ENCODE data around the gene RIN3.
A peak's percentile ranks its signal among the peaks of the same experiment; 100 is the strongest.

The RIN3 gene

DNA sequence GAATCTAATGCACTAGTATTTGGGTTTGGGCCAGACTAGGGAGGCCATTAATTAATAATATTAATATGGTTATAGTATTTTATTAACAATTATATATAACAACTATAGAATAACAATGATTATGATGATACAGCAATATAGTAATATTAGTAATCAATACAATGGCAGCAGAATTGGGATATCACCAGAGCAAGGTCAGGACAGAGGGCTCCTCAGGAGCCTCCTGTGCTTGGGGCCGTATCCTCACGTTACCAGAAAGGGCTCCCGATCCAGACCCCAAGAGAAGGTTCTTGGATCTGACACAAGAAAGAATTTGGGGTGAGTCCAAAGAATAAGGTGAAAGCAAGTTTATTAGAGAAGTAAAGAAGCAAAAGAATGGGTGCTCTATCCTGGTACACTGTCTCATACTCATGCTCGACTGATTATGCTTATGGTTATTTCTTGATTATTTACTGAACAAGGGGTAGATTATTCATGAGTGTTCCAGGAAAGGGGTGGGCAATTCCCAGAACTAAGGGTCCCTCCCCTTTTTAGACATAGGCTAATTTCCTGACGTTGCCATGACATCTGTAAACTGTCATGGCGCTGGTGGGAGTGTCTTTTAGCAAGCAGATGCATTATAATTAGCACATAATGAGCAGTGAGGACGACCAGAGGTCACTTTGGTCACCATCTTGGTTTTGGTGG is 61.6 kb downstream of the RIN3 start:
- DNase-seq (ENCODE audit: low spot score): no peak

DNA sequence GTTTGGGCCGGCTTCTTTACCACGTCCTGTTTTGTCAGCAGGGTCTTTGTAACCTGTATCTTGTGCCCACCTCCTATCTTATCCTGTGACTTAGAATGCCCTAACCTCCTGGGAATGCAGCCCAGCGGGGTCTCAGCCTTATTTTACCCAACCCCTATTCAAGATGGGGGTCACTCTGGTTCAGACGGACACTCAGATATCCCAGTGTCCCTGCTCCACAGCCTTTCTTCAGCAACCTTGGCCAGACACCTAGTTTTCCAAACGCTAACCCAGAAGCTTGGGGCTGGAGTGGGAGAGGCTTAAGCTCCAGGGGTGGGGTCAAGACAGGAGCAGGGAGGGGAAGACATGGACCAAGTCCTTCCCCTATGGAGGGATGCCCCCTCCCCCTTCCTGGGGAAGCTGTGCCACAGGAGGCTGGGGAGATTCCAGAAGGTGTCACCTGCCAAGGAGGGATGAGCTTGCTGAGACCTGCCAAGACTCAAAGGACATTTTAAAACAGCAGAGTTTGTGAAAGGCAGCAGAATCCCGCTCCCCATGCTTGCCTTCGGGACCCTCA is 62.2 kb downstream of the RIN3 start:
- no peak for DNase-seq (ENCODE audit: low spot score)

DNA sequence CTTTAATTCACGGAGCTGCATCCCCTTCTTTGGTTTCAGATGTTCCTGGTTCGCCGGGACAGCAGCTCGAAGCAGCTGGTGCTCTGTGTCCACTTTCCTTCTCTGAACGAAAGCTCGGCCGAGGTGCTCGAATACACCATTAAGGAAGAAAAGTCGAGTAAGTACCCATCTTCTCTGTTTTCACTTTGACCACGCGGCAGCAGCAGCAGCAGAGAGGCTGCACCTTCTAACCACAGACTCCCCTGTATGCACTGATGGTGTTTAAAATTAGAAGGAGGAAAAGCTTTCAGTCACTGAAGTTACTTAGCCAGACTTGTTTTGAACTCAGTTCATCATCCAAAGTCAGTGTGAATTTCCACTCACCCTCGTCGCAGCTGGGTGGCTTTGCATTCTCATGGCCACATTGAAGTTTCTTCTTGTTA is 63.8 kb downstream of the RIN3 start:
- no peak for DNase-seq (ENCODE audit: low spot score)

DNA sequence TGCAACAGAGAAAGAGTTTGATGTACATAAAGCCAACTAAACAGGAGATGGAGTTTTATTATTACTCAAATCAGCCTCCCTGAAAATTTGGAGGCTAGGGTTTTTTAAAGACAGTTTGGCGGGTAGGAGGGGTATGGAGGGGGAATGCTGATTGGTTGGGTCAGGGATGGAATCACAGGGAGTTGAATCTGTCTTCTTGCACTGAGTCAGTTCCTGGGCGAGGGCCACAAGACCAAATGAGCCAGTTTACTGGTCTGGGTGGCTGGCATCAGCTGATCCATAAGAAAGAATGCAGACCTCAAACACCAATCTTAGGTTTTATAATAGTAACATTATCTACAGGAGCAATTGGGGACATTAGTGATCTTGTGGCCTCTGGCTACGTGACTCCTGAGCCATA is 64.9 kb downstream of the RIN3 start:
- DNase-seq (ENCODE audit: low spot score): no peak

DNA sequence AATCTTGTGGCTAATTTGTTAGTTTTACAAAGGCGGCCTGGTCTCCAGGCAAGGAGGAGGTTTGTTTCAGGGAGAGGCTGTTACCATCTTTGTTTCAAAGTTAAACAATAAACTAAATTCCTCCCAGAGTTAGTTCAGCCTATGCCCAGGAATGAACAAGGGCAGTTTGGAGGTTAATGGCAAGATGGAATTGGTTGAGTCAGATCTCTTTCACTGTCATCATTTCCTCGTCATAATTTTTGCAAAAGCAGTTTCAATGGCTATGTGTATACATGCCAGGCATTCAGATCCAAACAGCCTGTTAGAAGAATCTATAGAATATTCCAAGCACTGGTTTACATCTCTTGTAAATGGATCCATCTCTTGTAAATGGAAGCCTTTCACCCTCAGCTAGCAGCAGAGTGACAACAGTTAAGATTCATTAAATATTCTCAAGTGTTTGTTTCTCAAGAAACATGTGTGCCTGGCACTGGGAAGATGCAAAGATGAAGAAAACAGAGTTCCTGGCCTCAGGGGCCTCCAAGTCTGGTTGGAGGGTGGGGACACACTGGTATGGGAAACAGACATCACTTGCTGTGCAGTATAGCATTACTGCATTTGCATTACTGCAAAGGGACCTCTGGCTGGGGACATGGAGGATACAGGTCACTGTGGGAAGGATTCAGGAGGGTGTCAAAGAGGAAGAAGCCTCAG is 65.8 kb downstream of the RIN3 start:
- DNase-seq (ENCODE audit: low spot score): no peak

DNA sequence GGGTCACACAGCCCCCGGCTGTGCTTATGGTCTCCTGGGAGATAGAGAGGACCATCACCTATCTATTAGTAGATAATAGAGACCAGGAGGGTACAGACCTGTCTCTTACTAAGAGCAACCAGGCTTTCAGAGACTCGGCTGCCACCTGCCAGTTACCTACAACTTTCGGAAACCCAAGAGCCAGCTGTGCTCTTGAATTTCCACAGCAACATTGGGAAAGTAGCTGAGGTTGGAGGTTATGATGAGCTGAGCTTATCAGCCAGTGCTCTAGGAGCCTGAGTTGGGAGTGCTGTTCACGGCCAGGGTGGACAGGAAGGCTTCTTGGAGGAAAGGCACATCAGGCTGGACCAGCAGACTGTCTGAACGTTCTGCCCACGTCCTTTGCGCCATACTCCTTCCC is 67.6 kb downstream of the RIN3 start:
- DNase-seq (ENCODE audit: low spot score): no peak

DNA sequence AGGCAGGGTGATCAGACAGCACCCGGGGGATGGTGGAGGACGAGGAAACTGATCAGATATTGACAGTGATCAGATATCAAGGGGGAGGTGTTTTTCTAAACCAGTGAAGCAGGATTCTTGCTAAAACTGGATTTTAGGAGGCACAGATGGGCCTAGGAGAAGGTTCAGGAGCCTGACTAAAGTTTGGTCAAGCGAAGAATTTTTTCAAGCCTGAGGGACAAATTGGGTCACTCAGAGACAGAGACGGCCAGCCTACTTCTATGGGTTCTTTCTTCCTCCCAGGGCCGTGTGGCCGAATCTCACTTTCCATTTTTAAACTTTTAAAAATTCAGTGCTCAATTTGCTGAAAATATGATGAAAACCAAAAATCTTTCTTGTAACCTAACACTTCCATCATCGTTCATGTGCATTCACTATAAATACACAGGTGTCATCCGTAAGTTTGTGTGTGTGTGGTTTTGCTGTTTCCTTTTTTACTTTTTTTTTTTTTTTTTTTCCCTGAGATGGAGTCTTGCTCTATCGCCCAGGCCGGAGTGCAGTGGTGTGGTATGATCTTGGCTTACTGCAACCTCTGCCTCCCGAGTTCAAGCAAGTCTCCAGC is 68.5 kb downstream of the RIN3 start:
- DNase-seq (ENCODE audit: low spot score): no peak

DNA sequence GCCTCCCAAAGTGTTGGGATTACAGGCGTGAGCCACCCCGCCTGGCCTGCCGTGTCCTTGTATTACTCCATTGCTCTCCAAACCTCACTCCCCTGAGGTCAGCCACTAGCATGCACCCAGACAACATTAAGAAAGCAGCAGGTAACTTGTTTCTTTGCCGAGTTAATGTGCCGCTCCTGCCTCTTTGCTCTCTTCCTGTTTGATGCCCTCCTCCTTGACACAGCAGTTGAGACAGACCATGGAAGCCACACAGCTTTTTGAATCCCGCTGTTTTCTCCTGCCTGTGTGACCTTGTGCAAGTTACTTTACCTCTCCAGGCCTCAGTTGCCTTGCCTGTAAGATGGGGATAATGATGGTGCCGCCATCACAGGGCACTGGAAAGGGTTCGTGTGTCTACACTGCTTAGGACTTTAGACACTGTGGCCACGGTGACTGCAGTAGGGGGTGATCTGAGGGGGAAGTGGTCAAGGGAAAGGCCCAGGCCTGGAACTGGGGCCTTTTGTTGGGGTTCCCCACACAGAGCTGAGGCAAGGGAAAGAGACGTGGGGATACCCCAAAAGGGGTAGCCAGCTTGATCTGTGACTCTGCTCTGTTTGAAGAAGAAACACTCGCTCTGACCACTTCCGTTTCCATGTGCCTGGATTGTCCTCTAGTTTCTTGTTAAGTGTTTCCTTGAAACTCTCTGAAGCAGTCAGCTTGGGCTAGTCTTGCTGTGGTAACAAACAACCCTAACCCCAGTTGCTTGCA is 69.3 kb downstream of the RIN3 start:
- no peak for DNase-seq (ENCODE audit: low spot score)

DNA sequence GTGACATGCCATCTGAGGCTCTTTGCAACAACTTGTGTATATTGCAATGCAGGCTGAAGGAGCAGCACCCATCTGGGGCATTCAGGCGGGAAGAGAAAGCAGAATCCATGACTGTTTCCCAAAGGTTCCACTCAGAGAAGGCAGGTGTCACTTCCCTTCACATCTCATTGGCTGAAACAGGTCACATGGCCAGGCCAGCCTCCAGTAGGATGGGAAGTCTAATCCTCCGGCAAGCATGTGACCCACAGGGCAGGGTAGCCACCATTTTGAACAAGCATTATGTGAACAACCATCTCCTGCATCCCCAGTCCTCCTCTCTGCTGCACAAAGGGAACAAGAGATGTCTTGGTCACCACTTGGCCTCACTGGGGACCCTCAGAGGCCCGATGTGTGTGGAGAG is 70.6 kb downstream of the RIN3 start:
- no peak for DNase-seq (ENCODE audit: low spot score)

DNA sequence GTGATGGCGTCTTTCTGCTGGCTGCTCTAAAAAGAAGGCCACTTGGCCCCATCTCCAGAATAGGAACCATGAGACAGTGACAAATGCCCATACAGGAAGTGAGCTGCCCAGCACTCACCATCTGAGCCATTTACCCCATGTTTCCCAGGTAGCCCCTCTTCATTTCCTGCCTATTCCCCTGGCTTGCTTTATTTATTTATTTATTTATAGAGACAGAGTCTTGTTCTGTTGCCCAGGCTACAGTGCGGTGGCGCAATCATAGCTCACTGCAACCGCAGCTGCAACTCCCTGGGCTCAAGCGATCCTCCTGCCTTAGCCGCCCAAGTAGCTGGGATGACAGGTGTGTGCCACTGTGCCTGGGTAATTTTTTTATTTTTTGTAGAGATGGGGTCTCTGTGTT is 71.2 kb downstream of the RIN3 start:
- no peak for DNase-seq (ENCODE audit: low spot score)

DNA sequence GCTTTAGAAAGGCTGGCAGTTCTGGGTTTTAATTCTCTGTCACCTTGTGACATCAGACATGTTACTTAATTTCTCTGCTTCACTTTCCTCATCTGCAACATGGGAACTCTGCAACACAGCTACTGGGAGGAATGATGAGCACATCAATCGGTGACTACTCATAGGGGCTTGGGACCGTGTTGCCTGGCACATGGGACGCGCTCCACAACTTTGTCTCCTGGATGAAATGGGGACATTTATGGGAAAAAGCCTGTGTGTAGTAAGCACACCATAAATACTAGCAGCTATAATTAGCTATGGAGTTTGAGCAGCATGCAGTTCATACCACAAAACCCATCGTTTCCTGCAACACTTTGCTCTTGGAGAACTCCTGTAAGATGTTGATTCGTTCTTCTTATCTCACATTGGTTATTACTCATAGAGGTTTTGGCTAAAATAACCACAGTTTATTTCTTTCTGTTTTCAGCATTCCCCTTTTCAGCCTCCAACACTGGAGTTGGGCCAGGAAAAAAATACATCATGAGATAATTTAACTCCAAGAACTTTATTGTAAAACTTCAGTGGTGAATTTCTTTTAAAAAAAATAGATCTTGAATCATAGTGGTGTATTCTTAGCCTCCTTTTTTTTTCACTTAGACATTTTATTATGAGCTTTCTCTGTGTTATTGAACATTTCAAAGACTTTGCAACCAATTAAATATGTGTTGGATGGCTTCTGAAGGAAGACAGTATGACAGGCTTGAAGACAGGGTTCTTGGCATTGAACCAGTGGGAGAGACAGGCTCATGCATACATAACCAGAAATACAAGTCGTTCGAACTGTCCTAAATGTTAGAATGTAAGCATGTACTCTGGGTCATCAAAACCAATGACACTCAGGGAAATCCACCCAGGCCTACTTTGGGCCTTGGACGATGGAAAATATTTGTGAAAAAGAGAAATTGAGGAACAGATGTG is 72.7 kb downstream of the RIN3 start:
- DNase-seq (ENCODE audit: low spot score): no peak

DNA sequence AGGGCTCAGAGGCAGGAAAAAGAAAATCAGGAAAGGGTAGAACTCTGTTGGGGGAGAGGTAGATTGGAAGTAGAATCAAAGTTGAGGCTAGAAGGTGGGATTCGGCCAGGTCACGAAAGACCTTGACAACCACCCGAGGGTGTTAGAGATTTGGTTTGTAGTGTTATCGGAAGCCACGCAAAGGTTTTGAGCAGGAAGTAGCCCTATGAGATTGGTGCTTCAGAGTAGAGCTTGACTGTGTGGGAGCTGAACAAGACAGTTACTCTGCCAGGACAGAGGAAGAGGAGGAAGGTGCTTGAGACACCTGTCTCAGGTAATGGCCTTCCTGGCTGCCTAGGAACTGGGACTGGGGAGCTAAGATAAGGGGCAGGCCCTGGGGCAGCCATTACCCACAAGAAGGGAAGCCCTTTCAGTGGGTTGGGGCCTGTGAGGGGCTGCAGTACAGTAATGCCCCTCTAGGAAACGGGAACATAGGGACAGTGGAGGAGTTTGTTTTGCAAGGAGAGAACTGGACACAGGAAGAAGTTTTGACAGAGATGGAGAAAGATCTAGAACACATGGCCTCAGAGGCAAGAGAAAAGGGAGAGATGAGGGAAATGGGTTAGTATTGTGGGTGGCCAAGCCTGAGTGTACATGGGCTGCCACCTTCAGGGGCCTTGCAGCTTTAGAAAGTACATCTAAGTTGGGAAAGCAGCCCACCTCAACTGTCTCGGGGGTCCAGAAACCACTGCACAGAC is 73.5 kb downstream of the RIN3 start:
- DNase-seq (ENCODE audit: low spot score): no peak

DNA sequence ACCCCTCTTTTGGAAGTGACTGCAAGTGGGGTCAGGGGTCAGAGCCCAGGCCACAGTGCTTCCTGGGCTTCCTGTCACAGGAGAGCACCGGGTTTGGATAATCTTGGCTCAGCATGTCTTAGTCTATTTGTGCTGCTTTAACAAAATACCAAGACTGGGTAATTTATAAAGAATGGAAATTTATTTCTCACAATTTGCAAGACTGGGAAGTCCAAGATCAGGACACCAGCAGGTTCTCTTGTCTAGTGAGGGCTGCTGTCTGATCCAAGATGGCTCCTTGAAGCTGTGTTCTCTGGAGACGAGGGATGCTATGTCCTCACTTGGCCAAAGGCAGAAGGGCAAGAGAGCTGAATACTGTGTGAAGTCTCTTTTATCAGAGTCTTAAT is 74.1 kb downstream of the RIN3 start:
- no peak for DNase-seq (ENCODE audit: low spot score)

DNA sequence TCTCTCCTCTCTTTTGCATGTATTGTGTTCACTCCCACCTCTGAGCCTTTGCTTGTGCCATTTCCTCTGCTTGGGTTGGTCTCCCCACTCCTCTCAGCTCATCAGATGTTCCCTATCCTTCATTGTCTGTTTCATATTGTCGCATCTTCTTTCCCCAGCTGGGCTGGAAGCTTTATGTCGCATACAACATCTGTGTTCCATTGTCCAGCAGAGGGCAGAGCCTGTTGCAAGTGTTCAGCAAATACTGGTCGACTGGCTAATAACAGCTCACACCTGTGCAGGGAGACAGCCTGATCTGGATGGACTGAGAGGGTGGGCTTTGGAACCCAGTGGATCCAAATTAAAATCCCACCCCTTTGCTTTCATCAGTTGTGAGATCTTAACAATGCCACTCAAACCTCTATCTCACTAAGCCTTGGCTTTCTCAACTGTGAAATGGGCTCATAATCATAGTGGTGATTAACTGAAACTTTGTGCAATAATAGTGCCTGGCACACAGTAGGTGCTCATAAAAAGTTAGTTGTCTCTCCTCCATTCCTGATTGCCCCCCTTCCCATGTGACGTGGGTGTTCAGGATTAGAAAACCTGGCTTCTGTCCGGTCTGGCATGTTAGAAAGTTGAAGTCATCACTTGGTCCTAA is 75.8 kb downstream of the RIN3 start:
- DNase-seq (ENCODE audit: low spot score): peak; percentile 23

DNA sequence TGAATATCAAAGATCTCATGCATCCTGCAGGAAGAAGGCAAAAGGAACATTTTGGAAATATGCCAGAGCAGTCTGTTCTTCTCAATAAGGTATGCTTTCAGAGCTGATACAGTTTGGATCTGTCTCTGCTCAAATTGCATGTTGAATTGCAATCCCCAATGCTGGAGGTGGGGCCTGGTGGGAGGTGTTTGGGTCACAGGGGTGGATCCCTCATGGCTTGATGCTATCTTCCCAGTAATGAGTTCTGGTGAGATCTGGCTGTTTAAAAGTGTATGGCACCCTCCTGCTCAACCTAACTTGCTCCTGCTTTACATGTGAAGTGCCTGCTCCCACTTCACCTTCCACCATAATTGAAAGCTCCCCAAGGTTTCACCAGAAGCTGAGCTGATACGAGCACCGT is 76.6 kb downstream of the RIN3 start:
- DNase-seq (ENCODE audit: low spot score): no peak

DNA sequence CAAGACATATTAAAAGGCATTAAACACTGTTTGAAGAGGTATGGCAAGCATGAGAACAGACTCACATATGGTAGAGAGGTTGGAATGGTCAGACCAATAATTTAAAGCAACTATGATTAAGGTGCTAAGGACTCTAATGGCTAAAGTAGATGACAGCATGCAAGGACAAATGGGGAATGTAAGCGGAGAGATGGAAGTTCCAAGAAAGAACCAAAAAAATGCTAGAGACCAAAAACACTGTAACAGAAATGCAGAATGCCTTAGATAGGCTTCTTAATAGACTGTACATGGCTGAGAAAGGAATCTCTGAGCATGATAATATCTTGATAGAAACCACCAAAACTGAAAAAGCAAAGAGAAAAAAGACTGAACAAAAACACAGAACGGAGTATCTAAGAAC is 77.4 kb downstream of the RIN3 start:
- DNase-seq (ENCODE audit: low spot score): no peak

DNA sequence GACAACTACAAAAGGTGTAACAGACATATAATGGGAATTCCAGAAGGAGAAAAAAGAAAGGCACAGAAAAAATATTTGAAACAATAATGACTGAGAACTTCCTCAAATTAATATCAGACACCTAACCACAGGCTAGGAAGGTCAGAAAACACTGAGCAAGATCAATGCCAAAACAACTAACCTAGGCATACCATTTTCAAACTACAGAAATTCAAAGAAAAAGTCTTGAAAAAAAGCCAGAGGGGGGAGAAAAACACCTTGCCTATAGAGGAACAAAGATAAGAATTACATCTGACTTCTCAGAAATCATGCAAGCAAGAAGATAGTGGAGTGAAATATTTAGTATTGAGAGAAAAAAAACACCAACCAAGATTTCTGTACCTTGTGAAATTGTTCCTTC is 77.8 kb downstream of the RIN3 start:
- DNase-seq (ENCODE audit: low spot score): no peak

DNA sequence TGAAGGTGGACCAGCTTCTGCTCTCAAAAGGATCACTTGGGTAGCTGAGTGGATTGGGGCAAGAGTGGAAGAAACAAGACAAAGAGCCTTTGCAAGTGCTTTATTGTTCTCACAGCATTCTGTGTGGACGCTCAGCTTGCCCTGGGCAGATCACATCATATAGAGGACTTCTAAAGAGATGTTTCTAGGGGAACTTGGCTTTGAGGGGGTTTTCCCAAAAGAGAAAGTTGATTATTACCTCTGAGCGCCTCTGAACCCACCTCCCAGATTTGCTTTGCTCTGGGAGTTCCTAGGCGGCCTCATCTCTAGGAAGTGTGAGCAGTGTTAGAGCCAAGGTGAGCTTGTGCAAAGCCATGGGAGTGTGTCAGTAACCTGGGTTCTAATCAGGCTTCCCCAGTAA is 81.7 kb downstream of the RIN3 start:
- no peak for DNase-seq (ENCODE audit: low spot score)

DNA sequence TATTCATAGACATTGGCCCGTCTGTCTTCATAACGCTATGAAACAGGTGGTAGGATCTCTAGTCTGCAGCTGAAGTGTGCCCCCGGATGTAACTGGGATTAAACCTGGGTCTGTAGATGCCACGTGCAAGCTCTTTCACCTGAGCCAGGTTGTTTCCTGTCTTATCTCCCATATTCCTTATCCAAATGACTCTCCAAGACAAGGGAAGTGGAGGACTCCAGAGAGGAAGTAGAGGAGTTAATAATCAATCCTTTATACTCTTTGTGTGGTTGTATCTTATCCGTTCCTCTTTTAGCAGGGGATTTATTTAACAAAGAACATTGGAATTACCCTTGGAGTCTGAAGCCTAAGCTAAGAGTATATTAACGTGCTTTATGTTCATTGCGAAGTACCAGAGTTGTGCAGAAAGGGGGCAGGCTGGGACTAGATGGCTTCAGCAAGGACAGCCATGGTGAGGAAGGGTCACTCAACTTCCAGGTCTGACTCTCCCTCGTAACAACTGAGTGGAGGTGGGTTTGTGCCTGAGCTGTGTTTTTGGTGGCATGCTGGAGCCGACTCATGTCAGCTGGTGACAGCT is 82.8 kb downstream of the RIN3 start:
- DNase-seq (ENCODE audit: low spot score): no peak
